GM06990 (cell line): Measurements from ENCODE around the gene PNMA8B.

Experiments
- DNase-seq: peaks from one replicate; pipeline ENCODE4 v3.0.0-alpha.2; 2011; ENCODE audit not compliant: insufficient read length; ENCODE audit errors: extremely low read depth
- H3K27me3 ChIP-seq: replicated peaks from 2 replicates; pipeline ENCODE4 v1.6.0; 2011; ENCODE audit warnings: low read length; ENCODE audit not compliant: control insufficient read depth, insufficient read depth
- H3K36me3 ChIP-seq: 2 replicates; pipeline ENCODE4 v1.5.1; 2011; ENCODE audit warnings: low read length; ENCODE audit not compliant: control insufficient read depth, insufficient read depth
- H3K4me3 ChIP-seq: replicated peaks from 2 replicates; pipeline ENCODE4 v1.5.1; 2011; ENCODE audit warnings: low read depth, mild to moderate bottlenecking, control low read depth, low read length
- TF ChIP-seq, protein P1 (sequence below): IDR thresholded peaks from 2 replicates; pipeline ENCODE4 v1.5.1; 2011; ENCODE audit warnings: low read length, control low read depth, mild to moderate bottlenecking, inconsistent platforms; ENCODE audit not compliant: insufficient read depth, poor library complexity, severe bottlenecking

PNMA8B gene

GRCh38 chr19:46447006-46447405 lies 48.7 kb downstream of the PNMA8B start:
- Histone ChIP-seq H3K27me3 (no peaks in the 10 kb centered on the region), H3K36me3 (no peaks in the 10 kb centered on the region), H3K4me3 (no peak overlapping the region)
- DNase-seq, result no peak
- TF ChIP-seq, protein P1, sequence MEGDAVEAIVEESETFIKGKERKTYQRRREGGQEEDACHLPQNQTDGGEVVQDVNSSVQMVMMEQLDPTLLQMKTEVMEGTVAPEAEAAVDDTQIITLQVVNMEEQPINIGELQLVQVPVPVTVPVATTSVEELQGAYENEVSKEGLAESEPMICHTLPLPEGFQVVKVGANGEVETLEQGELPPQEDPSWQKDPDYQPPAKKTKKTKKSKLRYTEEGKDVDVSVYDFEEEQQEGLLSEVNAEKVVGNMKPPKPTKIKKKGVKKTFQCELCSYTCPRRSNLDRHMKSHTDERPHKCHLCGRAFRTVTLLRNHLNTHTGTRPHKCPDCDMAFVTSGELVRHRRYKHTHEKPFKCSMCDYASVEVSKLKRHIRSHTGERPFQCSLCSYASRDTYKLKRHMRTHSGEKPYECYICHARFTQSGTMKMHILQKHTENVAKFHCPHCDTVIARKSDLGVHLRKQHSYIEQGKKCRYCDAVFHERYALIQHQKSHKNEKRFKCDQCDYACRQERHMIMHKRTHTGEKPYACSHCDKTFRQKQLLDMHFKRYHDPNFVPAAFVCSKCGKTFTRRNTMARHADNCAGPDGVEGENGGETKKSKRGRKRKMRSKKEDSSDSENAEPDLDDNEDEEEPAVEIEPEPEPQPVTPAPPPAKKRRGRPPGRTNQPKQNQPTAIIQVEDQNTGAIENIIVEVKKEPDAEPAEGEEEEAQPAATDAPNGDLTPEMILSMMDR, result no peak

- TF ChIP-seq, protein P1, result no peak
- H3K4me3 ChIP-seq, result no peak overlapping the region
- no peak for DNase-seq
- no peaks in the 10 kb centered on the region for H3K27me3 ChIP-seq
- H3K36me3 ChIP-seq, result no peaks in the 10 kb centered on the region
Measured at GRCh38 chr19:46446021-46446420, 49.6 kb downstream of the PNMA8B start.

DNA sequence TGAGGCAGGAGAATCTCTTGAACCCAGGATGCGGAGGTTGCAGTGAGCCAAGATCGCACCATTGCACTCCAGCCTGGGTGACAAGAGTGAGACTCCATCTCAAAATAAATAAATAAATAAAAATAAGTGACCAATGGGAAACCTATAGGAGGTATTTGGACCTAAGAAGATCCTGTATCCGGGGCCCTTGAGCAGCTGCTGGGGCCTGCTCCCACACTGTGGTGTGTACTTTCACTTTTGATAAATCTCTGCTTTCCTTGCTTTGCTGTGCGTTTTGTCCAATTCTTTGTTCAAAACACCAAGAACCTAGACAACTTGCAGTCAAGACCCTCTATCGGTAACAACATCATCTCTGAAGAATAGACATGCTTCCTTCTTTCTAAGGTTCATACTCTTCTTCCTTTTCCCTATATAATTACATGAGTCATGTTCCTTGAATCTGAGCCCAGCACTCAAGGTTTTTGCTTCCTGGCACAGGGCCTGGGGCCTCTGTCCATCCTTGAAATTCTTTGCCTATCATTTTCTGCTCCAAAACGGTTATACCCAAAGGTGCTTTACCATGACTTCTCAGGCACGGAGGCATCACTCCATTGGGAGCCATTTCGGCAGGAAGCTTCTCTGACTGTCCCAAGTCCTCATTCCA lies 52.7 kb downstream of the PNMA8B start:
- no peak overlapping the region for H3K4me3 ChIP-seq
- TF ChIP-seq, protein P1, result no peak
- H3K36me3 ChIP-seq, result no peaks in the 10 kb centered on the region
- DNase-seq, result no peak
- H3K27me3 ChIP-seq, result no peaks in the 10 kb centered on the region

DNA sequence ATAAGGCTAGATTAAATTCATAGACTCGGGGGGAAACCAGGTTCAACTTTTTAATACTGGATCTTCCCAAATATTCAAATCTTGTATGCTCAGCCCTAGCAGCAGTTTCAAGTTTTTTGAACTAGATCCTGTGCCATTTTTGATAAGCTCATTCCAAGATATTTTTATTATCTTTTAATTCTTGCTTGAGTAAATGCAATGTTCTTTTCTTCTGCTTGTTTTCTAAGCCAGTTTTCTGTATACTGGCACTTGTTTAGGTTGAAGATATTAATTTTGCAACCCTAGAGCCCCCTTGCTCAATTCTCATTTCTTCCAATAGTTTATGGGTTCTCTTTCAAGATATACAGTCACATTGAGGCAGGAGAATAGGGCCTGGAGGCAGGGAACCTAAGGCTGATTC lies 53.8 kb downstream of the PNMA8B start:
- H3K4me3 ChIP-seq, result no peak overlapping the region
- no peaks in the 10 kb centered on the region for H3K27me3 ChIP-seq
- no peak for DNase-seq
- TF ChIP-seq, protein P1, result no peak
- H3K36me3 ChIP-seq, result no peaks in the 10 kb centered on the region
